Embryonic facial prominence (tissue), 1 donor: ENCODE results near the gene DCAF5.

Source experiments
- DNase-seq: peaks from one replicate; pipeline ENCODE4 v3.0.0-alpha.2; 2016; ENCODE audit errors: extremely low spot score

DCAF5 gene

GRCh38 chr14:69149461-69150244 is 3.3 kb downstream of the DCAF5 start:
- no peak for DNase-seq

- no peak for DNase-seq
Observed at GRCh38 chr14:69142101-69142500, 10.8 kb downstream of the DCAF5 start.

- no peak for DNase-seq
Observed at GRCh38 chr14:69141550-69141949, 11.4 kb downstream of the DCAF5 start.

- no peak for DNase-seq
Observed at GRCh38 chr14:69139743-69140142, 13.2 kb downstream of the DCAF5 start.

DNA sequence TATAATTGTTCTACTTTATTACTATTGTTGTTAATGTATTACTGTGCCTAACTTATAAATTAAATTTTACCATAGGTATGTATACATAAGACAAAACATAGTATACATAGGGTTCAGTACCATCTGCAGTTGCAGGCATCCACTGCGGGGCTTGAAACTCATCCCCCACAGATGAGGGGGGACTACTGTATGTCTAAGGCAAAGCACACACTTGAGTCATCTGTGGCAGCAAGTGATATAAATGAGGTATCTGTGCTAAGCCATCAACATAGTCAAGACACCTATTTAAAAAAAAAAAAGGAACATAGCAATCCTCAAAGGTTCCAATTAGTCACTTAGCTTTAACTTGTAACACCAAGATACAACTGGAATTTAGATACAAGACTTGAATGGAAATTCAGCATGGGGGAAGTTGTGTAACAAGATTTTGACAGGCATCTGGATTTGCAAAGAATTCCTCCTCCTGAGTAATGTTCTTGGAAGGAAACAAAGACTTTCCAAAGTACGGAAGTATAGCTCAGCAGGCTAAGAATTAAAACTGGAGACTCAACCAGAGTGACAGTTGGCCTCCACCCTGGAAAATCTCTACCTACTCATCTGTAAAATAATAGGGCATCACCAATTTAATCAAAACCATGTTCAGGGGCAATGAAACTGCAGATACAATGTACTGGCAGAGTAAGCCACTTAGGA is 14.9 kb downstream of the DCAF5 start:
- DNase-seq: no peak

GRCh38 chr14:69137416-69137815 is 15.5 kb downstream of the DCAF5 start:
- no peak for DNase-seq

DNA sequence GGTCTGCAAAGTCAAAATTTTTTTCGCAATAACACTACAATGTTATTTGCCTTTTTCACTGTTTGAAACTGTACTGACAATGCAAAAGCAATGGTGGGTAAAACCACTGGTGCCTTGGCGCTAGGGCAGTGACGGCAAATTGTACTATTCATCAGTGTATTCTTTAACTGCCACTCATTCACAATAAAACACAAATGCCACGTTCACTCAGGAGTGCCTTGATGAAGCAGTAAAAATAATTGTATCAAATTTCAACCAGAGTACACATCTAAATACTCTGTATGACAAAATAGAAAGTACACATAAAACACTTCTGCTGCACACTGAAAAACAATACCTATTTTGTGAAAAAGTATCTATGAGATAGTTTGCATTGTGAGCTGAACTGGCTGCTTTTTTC is 17.8 kb downstream of the DCAF5 start:
- DNase-seq: no peak

- no peak for DNase-seq
Observed at GRCh38 chr14:69133206-69134125, 19.5 kb downstream of the DCAF5 start.

GRCh38 chr14:69132513-69133181 is 20.3 kb downstream of the DCAF5 start:
- no peak for DNase-seq

DNA sequence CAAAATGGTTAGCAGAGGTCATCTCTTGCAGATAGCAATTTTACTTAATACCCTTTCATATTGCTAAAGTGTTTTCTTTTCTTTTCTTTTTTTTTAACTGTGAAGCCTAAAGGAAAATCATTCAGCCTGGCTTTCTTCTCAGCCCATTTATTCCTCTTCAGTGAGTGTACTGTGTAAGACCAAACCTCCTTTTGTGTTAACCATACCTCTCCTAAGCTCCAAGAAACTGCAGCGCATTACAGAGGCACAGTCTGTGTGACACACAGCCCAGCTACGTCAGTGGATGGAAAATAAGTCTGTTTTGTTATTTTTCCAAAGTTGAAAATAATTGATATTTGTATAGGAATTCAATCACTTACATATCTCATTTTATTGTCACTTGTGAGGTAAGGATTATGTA is 21.7 kb downstream of the DCAF5 start:
- DNase-seq: no peak

DNA sequence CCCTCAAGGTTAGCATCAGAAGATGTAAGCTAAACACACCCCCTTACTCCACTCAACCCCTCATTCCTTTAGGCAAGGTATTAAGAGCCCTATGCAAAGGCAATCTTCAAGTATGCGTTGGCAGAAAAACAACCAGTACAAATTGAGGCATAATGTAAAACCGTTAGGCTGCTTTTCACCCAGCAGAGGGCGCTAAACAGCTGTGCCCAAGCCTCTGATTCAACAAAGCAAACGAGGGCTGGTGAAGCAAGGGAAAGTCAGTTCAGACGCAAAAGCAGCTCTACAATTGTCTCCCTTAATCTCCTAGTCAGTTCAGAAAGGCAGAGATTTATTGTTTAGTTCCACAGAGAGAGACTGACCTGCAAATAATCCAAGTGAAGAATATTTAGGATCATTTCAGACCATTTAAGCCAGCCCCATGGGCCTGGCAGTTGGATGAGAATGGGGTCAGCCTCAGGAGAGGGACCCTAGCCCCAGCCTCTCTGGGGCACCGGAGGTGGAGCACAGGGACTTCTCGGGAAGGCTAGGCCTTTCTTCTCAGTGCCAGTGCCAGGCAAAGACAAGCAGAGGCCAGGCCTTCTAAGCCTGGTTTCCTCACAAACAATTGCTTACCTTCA is 23.5 kb downstream of the DCAF5 start:
- peak; percentile 72 for DNase-seq

DNA sequence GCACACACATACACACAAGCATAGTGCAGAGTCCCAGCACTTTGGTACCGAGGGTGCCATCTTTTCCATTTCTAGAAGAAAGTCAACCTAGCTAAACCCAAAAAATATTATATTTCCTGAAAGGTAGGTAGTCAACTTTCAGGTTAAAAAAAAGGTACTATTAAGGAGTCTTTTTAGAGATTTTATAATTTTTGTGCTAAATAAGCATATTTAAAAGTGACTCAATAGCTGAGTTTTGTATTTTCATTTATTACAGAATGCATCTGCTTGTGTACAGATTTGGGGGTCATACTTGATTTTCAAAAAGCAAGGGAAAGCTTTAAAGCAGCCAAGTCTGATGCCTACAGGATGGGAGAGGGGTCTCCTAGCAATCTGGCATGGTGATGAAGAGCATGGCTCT is 34.6 kb downstream of the DCAF5 start:
- DNase-seq: no peak

- DNase-seq: no peak
Observed at GRCh38 chr14:69117020-69117767, 35.7 kb downstream of the DCAF5 start.

GRCh38 chr14:69115407-69116185 is 37.3 kb downstream of the DCAF5 start:
- no peak for DNase-seq

DNA sequence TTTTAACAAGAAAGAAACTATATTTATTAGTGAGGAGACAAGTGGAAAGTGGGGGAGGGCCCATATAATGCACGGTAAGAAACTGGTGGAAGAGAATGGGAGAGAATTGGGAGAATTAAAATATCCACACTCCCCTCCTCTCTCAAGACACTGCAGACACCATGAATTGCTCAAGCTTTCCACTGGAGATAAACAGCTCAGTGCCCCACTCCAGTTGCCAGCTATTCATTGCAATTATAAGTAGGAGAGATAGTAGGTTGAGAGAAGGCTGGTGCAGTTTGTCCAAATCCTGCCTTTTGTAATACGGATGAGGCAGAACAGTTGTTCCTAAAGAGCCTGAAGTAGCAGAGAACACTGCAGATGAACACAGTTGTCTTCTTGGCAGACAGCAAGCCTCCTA is 38.2 kb downstream of the DCAF5 start:
- DNase-seq: no peak

- DNase-seq: no peak
Observed at GRCh38 chr14:69108358-69108757, 44.6 kb downstream of the DCAF5 start.

GRCh38 chr14:69107407-69108003 is 45.4 kb downstream of the DCAF5 start:
- DNase-seq: peak; percentile 38

GRCh38 chr14:69106451-69106850 is 46.5 kb downstream of the DCAF5 start:
- DNase-seq: no peak

DNA sequence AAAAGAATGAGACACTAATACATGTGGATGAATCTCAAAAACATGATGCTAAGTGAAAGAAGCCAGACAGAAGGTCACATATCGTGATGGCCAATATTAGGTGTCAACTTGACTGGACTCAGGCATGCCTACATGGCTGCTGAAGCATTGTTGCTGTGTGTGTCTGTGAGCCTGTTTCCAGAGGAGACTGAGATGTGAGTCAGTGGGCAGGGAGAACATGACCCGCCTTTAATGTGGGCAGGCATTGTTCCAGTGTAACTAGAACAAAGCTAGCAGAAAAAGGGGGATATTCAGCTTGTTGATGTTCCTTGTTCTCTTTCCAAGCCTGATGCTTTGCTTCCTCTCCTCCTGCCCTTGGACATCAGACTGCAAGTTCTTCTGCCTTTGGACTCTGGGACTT is 47.6 kb downstream of the DCAF5 start:
- no peak for DNase-seq
